ENCODE results near the gene C2orf42. TPM values are rescaled to one million over a fixed set of nuclear protein-coding genes. Genes with fewer than 3 reads are reported as not detected.
"Not testable (repeated sequence)": the region's sequence is repeated elsewhere in the genome, so short reads cannot be mapped to it uniquely, and the experiment has no call there.

The C2orf42 gene
- total RNA-seq, 4 donors from 2014 or later, result 2.3 to 18.2 (median 11.8) TPM

DNA sequence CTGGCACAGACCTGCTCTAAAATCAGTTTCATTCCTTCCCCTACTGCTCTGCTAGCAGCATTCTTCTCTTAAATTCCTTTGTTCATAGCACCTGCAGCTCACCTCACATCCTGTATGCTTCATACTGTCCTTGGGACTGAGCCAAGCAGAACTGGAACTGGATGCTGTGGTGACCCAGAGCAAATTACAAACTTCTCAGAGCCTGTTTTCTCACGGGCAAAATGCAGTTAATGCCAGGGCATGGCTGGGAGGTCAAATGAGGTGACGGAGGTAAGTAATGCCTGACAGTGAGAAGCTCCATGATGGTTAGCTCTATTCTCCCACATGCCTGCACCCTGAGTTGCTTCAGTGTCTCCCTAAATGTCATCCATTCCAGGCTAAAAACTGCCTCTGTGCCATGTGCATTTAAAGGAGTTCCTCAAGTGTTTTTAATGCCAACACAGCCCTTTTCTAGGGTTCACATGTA, 29.7 kb downstream of the C2orf42 start:
- 51 to 73% methylated on average over 2 of the region's 2 CpGs for WGBS, 2 donors
- intact Hi-C loops (cut with DNase I; ENCODE audit: low total_unique reads), result no loop called here
- TF ChIP-seq POLR2A (IDR thresholded peaks at IDR 0.05), result no peak
- TF ChIP-seq, protein P1, sequence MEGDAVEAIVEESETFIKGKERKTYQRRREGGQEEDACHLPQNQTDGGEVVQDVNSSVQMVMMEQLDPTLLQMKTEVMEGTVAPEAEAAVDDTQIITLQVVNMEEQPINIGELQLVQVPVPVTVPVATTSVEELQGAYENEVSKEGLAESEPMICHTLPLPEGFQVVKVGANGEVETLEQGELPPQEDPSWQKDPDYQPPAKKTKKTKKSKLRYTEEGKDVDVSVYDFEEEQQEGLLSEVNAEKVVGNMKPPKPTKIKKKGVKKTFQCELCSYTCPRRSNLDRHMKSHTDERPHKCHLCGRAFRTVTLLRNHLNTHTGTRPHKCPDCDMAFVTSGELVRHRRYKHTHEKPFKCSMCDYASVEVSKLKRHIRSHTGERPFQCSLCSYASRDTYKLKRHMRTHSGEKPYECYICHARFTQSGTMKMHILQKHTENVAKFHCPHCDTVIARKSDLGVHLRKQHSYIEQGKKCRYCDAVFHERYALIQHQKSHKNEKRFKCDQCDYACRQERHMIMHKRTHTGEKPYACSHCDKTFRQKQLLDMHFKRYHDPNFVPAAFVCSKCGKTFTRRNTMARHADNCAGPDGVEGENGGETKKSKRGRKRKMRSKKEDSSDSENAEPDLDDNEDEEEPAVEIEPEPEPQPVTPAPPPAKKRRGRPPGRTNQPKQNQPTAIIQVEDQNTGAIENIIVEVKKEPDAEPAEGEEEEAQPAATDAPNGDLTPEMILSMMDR (IDR thresholded peaks at IDR 0.05), result no peak
- no peak for DNase-seq (ENCODE audit: low spot score in 2 of 2)
- H3K4me3 ChIP-seq (ENCODE audit: low read depth, poor library complexity, severe bottlenecking), result no peak overlapping the region

DNA sequence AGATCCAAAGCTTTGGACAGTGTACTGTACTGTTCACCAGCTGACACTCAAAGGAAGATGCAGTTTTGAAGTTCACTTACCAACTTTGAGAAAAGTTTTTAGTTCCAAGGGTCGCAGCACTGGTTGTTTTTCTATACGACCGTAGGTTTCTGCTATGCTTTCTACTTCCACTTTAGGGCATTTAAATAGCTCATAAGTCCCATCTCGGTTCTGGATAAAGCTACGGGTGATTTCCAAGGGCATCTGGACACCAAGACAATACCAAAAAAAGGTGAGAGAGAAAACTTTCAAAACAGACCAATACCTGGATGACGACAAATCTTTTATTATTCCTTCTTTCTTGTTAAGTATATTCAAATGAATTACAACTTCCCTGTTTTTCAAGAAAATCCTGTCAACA, 30.3 kb downstream of the C2orf42 start:
- 90 to 91% methylated on average over 6 of the region's 6 CpGs for WGBS, 2 donors
- TF ChIP-seq, protein P1 (IDR thresholded peaks at IDR 0.05), result no peak
- no peak for TF ChIP-seq POLR2A (IDR thresholded peaks at IDR 0.05)

DNA sequence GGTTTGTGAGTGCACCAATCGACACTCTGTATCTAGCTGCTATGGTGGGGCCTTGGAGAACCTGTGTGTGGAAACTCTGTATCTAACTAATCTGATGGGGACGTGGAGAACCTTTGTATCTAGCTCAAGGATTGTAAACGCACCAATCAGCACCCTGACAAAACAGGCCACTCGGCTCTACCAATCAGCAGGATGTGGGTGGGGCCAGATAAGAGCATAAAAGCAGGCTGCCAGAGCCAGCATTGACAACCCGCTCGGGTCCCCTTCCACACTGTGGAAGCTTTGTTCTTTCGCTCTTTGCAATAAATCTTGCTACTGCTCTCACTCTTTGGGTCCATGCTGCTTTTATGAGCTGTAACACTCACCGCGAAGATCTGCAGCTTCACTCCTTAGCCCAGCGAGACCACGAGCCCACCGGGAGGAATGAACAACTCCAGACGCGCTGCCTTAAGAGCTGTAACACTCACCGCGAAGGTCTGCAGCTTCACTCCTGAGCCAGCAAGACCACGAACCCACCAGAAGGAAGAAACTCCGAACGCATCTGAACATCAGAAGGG, 41.6 kb downstream of the C2orf42 start:
- WGBS, 2 donors, result 92 to 94% methylated on average over 15 to 19 of the region's 19 CpGs
- H3K4me3 ChIP-seq (ENCODE audit: low read depth, poor library complexity, severe bottlenecking); DNase-seq (ENCODE audit: low spot score in 2 of 2); intact Hi-C loops (cut with DNase I; ENCODE audit: low total_unique reads): not testable (repeated sequence)

More for the DNA sequence above, 30.3 kb downstream of the C2orf42 start:
- no peak for DNase-seq (ENCODE audit: low spot score in 2 of 2)
- H3K4me3 ChIP-seq (ENCODE audit: low read depth, poor library complexity, severe bottlenecking), result no peak overlapping the region
- intact Hi-C loops (cut with DNase I; ENCODE audit: low total_unique reads), result no loop called here

DNA sequence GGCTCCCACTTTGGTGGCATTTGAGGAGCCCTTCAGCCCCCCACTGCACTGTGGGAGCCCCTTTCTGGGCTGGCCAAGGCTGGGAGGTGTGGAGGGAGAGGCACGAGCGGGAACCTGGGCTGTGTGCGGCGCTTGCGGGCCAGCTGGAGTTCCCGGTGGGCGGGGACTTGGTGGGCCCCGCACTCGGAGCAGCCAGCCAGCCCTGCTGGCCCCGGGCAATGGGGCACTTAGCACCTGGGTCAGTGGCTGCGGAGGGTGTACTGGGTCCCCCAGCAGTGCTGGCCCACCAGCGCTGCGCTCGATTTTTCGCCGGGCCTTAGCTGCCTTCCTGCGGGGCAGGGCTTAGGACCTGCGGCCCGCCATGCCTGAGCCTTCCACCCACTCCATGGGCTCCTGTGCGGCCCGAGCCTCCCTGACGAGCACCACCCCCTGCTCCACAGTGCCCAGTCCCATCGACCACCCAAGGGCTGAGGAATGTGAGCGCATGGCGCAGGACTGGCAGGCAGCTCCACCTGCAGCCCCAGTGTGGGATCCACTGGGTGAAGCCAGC, 42.5 kb downstream of the C2orf42 start:
- WGBS, 2 donors, result 94 to 95% methylated on average over 19 to 25 of the region's 25 CpGs
- H3K4me3 ChIP-seq (ENCODE audit: low read depth, poor library complexity, severe bottlenecking); intact Hi-C loops (cut with DNase I; ENCODE audit: low total_unique reads); DNase-seq (ENCODE audit: low spot score in 2 of 2): not testable (repeated sequence)

DNA sequence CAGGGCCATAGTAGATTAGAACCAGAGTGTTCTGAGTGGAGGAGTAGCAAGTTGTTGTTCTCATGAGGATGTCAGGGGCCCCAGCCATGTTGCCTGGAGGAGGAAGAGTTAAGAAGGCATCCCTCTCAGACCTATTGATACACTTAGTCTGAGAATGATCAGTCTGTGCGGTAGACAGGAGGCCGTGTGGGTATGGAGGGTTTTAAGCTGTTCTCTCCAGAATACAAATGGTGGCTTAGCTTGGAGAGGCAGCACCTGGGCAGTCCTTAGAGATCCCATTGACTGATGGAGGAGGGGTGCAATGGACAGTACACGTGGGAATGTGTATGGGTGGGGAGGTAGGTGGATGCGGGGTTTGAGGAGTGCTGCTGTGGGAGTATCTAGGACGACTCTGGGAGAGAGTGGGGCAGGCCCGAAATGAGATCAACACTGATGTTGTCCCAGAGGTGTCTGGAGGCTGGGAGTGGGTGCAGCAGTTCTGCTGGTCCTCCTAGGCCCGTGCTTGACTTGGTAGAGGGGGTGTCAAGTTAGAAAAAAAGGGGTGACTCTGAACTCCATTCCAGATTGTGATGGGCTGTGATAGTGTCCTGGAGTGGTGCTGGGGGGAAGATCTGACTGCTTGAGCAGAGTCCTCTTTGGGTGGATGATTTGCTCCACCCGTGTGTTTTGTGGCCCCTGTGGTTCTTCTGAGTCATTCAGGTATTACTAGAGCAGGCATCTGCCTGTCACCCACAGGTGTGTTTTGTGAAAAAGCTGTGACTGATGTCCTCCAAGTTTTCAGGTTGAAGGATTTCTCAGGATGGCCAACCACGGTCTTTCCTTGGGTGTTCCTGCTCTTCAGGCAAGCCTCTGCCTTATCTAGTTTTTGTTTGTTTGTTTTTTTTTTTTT, 44.7 kb downstream of the C2orf42 start:
- WGBS, 2 donors, result 63 to 75% methylated on average over 9 of the region's 9 CpGs
- H3K4me3 ChIP-seq (ENCODE audit: low read depth, poor library complexity, severe bottlenecking), result no peak overlapping the region
- no peak for DNase-seq (ENCODE audit: low spot score in 2 of 2)
- no peak for TF ChIP-seq POLR2A (IDR thresholded peaks at IDR 0.05)
- TF ChIP-seq, protein P1 (IDR thresholded peaks at IDR 0.05), result no peak
- intact Hi-C loops (cut with DNase I; ENCODE audit: low total_unique reads), result no loop called here

DNA sequence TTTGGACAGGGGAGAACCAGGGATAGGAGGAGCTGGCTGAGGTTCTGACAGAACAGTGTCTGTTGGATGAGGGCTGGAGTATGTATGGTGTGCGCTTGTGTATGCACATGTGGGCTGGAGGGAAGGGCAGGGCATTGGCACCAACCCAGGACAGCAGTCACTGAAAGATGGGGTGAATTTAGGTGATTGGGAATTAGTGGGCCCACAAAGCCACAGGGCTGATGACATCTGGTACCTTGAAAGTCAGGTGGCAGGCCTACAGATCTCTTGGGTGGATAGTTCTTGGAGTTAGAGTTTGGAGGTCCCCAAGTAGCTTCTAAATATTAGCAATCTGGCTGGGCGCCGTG, 45.7 kb downstream of the C2orf42 start:
- intact Hi-C loops (cut with DNase I; ENCODE audit: low total_unique reads), result no loop called here
- DNase-seq (ENCODE audit: low spot score in 2 of 2), result no peak
- WGBS, 2 donors, result 85 to 90% methylated on average over 3 of the region's 3 CpGs
- no peak overlapping the region for H3K4me3 ChIP-seq (ENCODE audit: low read depth, poor library complexity, severe bottlenecking)
- TF ChIP-seq, protein P1 (IDR thresholded peaks at IDR 0.05), result no peak
- TF ChIP-seq POLR2A (IDR thresholded peaks at IDR 0.05), result no peak
